OCI-LY1 (cell line): ENCODE data around the gene PIK3R4.

ENCODE experiments used
- H2AFZ ChIP-seq: fragments of 200-600 bp; sonication (generic), shearing (Covaris generic); 2 replicates; pipeline ENCODE4 v1.6.0; 2014; ENCODE audit warnings: antibody characterized with exemption, mild to moderate bottlenecking, low read length
- H3F3A ChIP-seq: fragments of 200-600 bp; sonication (generic), shearing (Covaris generic); 2 replicates; pipeline ENCODE4 v1.6.0; 2014; ENCODE audit warnings: mild to moderate bottlenecking, antibody characterized with exemption, low read length, moderate library complexity; ENCODE audit not compliant: insufficient read depth
- H3K27ac ChIP-seq: fragments of 200-600 bp; sonication (generic); 2 replicates; pipeline ENCODE4 v1.5.1; 2014; ENCODE audit warnings: low read length, mixed run types, mild to moderate bottlenecking, low read depth; ENCODE audit not compliant: poor library complexity, severe bottlenecking
- H3K27me3 ChIP-seq: fragments of 200-600 bp; sonication (generic); 2 replicates; pipeline ENCODE4 v1.6.0; 2014; ENCODE audit warnings: antibody characterized with exemption, mild to moderate bottlenecking, low read length, moderate library complexity; ENCODE audit not compliant: insufficient read depth
- H3K36me3 ChIP-seq: fragments of 200-600 bp; sonication (generic); 2 replicates; pipeline ENCODE4 v1.6.1; 2014; ENCODE audit warnings: mild to moderate bottlenecking, antibody characterized with exemption, low read length, moderate library complexity, mixed read lengths; ENCODE audit not compliant: insufficient read depth
- H3K4me1 ChIP-seq: fragments of 200-600 bp; sonication (generic); 2 replicates; pipeline ENCODE4 v1.5.1; 2014; ENCODE audit warnings: mild to moderate bottlenecking, low read length, moderate library complexity; ENCODE audit not compliant: insufficient read depth, severe bottlenecking
- H3K4me2 ChIP-seq: fragments of 200-600 bp; sonication (generic), shearing (Covaris generic); 2 replicates; pipeline ENCODE4 v1.6.1; 2014; ENCODE audit warnings: low read length
- H3K4me3 ChIP-seq: fragments of 200-600 bp; sonication (generic); 2 replicates; pipeline ENCODE4 v1.5.1; 2014; ENCODE audit warnings: low read length, low read depth, mild to moderate bottlenecking, mixed read lengths; ENCODE audit not compliant: poor library complexity, severe bottlenecking
- H3K79me2 ChIP-seq: fragments of 200-600 bp; shearing (Covaris generic); 2 replicates; pipeline ENCODE4 v1.6.1; 2016; ENCODE audit warnings: mixed run types, low read length, mixed read lengths; ENCODE audit not compliant: insufficient read depth
- H3K9ac ChIP-seq: fragments of 200-600 bp; sonication (generic), shearing (Covaris generic); 2 replicates; pipeline ENCODE4 v1.6.1; 2014; ENCODE audit warnings: mild to moderate bottlenecking, low read length, mixed read lengths
- H3K9me2 ChIP-seq: fragments of 200-600 bp; sonication (generic), shearing (Covaris generic); 2 replicates; pipeline ENCODE4 v1.6.1; 2014; ENCODE audit warnings: low read depth, mild to moderate bottlenecking, low read length, mixed read lengths
- H3K9me3 ChIP-seq: fragments of 200-600 bp; shearing (Covaris generic); 2 replicates; pipeline ENCODE4 v1.6.1; 2014; ENCODE audit warnings: low read length, mixed read lengths
- H4K20me1 ChIP-seq: fragments of 200-600 bp; sonication (generic), shearing (Covaris generic); 2 replicates; pipeline ENCODE4 v1.6.0; 2016; ENCODE audit warnings: mild to moderate bottlenecking, low read length; ENCODE audit not compliant: insufficient read depth
- CTCF ChIP-seq: fragments of 200-600 bp; sonication (generic), shearing (Covaris generic); IDR thresholded peaks from 2 replicates; pipeline ENCODE4 v1.5.1; 2017; ENCODE audit warnings: mild to moderate bottlenecking, antibody characterized with exemption, low read length, moderate library complexity, mixed read lengths
- EZH2 ChIP-seq: fragments of 200-600 bp; sonication (generic), shearing (Covaris generic); IDR thresholded peaks from 2 replicates; pipeline ENCODE4 v1.8.0; 2017; ENCODE audit warnings: borderline replicate concordance, mixed run types, mild to moderate bottlenecking, antibody characterized with exemption, low read length, moderate library complexity, mixed read lengths

PIK3R4 gene

DNA sequence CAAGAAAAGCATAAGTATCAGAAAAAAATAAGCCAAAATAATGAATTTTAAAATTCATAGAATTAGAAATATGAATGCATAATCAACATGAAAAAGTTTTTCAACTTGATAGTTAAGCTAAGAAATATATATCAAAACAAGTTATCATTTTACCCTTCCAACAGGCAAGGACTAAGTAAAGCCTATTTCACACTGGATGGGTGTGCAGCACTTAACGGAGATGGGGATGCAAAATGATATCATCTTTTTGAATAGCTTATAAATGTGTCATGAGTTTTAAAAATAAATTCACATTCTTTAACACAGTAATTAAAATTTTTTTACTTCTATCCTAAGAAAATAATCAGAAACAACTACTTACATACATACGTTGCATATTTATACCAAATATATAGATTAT is 20.9 kb downstream of the PIK3R4 start:
- Histone ChIP-seq H3K79me2 (no peaks in the 10 kb centered on the region), H3K27me3 (no peaks in the 10 kb centered on the region), H4K20me1 (no peaks in the 10 kb centered on the region), H3K9ac (no peak overlapping the region), H3K4me1 (no peaks in the 10 kb centered on the region), H2AFZ (no peak overlapping the region), H3K36me3 (peaks cover 49% of the 10 kb centered on the region), H3K4me3 (no peak overlapping the region), H3K4me2 (no peak overlapping the region), H3K9me2 (no peaks in the 10 kb centered on the region), H3K27ac (no peak overlapping the region), H3F3A (no peaks in the 10 kb centered on the region), H3K9me3 (no peaks in the 10 kb centered on the region)
- TF ChIP-seq EZH2: no peak
- no peak for TF ChIP-seq CTCF

DNA sequence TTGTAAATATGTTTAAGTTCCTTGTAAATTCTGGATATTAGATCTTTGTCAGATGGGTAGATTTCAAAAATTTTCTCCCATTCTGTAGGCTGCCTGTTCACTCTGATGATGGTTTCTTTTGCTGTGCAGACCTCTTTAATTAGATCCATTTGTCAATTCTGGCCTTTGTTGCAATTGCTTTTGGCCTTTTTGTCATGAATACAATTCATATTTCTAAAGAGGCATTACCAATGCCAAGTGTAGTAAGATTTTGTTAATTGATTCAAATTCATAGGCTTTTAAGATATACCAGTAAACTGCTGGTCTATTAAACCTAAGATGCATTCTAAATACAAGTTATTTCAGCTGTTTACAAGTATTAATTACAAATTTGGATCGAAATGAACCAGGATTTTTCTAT is 31.0 kb downstream of the PIK3R4 start:
- TF ChIP-seq CTCF: no peak
- no peak for TF ChIP-seq EZH2
- Histone ChIP-seq H3K27me3 (no peaks in the 10 kb centered on the region), H2AFZ (no peak overlapping the region), H3K9me2 (no peaks in the 10 kb centered on the region), H3K4me3 (no peak overlapping the region), H4K20me1 (no peaks in the 10 kb centered on the region), H3K27ac (no peak overlapping the region), H3K36me3 (peaks cover 53% of the 10 kb centered on the region), H3K9ac (no peak overlapping the region), H3K79me2 (no peaks in the 10 kb centered on the region), H3F3A (no peaks in the 10 kb centered on the region), H3K4me2 (no peak overlapping the region), H3K9me3 (no peaks in the 10 kb centered on the region), H3K4me1 (peaks cover 7% of the 10 kb centered on the region)

DNA sequence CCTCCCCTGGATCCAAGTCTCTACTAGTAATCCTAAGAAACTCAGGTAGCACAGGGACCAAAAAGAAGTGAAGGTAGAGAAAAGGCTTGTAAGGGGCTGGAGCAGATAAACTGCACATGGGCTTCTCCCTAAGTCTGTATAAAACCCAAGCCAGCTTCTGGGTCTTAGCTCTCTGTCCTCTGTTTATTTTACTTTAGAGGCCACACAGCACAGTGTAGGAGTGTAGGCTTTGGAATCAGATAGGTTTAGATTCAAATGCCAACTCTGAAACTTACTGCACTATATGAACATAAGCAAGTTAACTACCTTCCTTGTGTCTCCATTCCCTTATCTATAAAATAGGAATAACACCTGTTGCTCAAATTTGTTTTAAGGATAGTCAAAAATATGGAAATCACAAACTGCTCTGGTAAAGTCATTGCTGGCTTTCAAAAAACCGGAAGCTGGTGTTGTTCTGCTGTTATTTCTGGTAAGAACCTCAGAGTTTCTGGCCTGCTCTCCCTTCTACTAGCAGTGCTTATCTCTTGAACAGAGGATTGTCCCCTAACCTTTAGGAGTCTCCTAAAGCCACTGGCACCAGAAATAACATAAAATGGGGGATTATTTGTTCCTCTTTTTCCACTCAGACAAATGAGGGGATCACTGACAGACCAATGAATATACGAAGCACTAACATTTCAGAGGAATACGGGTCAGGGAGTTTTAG is 33.8 kb downstream of the PIK3R4 start:
- no peaks in the 10 kb centered on the region for H3F3A ChIP-seq
- TF ChIP-seq EZH2 (no peak), CTCF (no peak)

More for the DNA sequence above, 33.8 kb downstream of the PIK3R4 start:
- peaks cover 46% of the 10 kb centered on the region for H3K36me3 ChIP-seq
- H3K9ac ChIP-seq: no peak overlapping the region
- H3K4me2 ChIP-seq: no peak overlapping the region
- H3K4me1 ChIP-seq: peaks cover 7% of the 10 kb centered on the region
- no peaks in the 10 kb centered on the region for H3K79me2 ChIP-seq
- no peak overlapping the region for H2AFZ ChIP-seq
- no peaks in the 10 kb centered on the region for H4K20me1 ChIP-seq
- H3K9me2 ChIP-seq: no peaks in the 10 kb centered on the region
- no peak overlapping the region for H3K4me3 ChIP-seq
- no peaks in the 10 kb centered on the region for H3K9me3 ChIP-seq
- H3K27me3 ChIP-seq: no peaks in the 10 kb centered on the region
- H3K27ac ChIP-seq: peak overlapping the region; percentile 35
